Stimulated activated naive CD8-positive, alpha-beta T cell treated with anti-CD3 and anti-CD28 coated beads, Interleukin-15, Interleukin-2, amounts not matched to agents 100 U/mL and 50 U/mL, for 24 hours (primary cell): ENCODE measurements around the gene ACACB.

Experiments
- ATAC-seq: fragments of 150-1000 bp; cut with Tn5 transposase; one replicate; pipeline ENCODE4 v1.10.0; 2021
- DNase-seq: peaks from one replicate; pipeline ENCODE4 v3.0.0; 2021

The ACACB gene

DNA sequence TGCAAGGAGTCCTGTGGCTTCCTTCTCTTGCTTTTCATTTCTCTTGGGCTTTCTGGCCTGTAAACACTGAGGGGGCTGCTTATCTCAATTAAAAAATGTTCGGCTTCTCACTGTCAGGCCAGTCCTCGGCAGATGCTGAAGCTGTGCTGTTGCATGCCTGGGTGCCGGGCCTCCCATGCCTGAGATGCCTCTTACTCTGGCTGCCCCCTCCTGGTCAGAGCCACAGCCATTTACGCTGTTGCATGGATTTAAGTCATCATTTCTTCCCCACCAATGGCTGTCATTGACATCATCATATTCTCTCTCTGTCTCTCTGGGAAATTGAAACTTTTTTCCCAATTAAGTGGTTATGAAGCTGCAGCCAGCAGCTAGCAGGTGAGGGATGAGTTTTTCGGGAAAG lies 139.0 kb downstream of the ACACB start:
- no peak for DNase-seq

DNA sequence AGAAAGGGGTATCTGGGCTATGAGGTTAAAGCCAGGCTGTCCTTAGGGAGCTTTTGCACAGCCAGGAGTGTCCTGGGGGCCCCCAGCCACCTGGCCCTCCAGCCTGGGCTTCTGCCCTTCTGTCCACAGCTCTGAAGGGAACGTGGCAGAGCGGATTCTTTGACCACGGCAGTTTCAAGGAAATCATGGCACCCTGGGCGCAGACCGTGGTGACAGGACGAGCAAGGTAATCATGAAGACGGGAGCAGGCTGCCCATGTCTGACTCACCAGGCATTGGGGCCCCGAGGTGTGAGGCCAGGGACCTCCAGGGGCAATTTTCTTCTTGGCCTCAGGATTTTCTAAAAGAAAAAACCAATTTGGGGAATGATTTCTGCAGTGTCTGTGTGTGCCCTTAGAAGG lies 139.6 kb downstream of the ACACB start:
- ATAC-seq (no peak), DNase-seq (no peak)

More for the DNA sequence above, 139.0 kb downstream of the ACACB start:
- ATAC-seq, result no peak

- ATAC-seq, result no peak
- no peak for DNase-seq
Measured at GRCh38 chr12:109258201-109258600, 141.8 kb downstream of the ACACB start.

GRCh38 chr12:109258607-109259544 lies 142.5 kb downstream of the ACACB start:
- DNase-seq (no peak), ATAC-seq (no peak)

GRCh38 chr12:109259545-109259895 lies 143.1 kb downstream of the ACACB start:
- DNase-seq, result no peak
- ATAC-seq, result no peak

DNA sequence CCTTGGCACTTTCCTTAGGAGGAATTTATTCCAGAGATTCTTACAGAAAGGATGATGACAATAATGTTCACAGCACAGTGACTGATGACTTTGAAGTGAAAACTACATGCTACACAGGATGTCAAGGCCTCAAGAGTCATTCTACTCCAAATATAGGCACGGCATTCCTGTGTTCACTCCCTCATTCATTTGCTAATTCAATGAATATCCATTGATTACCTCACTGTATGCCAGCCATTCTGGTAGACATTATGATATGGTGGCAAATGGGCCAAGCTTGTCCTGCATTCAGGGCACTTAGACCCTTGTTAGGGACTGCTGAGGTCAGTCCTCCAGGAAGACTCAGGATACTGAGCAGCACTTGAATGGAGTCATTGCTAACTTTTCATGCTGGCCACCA lies 144.7 kb downstream of the ACACB start:
- no peak for ATAC-seq
- no peak for DNase-seq

DNA sequence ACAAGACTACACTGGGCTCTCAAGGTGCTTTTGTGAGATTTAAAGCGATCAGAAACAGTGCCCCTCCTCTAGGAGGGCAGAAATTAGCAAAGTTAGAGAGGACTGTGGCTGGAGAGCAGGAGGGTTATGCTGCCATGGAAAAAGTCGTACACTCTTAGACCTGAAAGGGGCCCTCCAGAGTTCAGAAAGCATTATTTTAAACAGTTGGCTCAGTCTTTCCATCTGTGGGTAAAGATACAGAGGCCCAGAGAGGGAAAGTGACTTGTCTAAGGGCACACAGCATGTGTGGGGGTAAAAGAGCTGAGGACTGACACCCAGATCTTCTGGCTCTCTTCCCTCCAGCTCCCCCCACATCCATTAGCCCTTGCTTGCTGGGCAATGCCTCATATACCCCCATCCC lies 145.6 kb downstream of the ACACB start:
- peak; percentile 51 for ATAC-seq
- no peak for DNase-seq

DNA sequence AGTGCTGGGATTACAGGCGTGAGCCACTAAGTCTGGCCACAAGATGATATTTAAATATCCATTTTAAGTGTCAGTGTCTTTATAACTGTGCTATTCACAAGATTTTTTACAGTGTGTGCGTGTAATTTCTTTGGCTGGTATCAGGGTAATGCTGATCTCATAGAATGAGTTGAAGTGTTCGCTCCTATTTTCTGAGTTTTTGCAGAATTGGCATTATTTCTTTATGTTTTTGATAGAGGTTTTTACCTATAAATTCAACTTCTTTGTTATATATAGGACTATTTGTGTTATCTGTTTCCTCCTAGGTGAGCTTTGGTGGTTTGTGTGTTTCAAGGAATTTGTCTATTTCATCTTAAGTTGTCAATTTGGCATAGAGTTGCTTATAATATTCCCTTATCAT lies 147.1 kb downstream of the ACACB start:
- no peak for ATAC-seq
- no peak for DNase-seq

- ATAC-seq (no peak), DNase-seq (peak; percentile 69)
Measured at GRCh38 chr12:109264095-109264942, 147.9 kb downstream of the ACACB start.

GRCh38 chr12:109264943-109265650 lies 148.7 kb downstream of the ACACB start:
- no peak for ATAC-seq
- no peak for DNase-seq

- DNase-seq (no peak), ATAC-seq (no peak)
Measured at GRCh38 chr12:109266106-109266879, 149.9 kb downstream of the ACACB start.

DNA sequence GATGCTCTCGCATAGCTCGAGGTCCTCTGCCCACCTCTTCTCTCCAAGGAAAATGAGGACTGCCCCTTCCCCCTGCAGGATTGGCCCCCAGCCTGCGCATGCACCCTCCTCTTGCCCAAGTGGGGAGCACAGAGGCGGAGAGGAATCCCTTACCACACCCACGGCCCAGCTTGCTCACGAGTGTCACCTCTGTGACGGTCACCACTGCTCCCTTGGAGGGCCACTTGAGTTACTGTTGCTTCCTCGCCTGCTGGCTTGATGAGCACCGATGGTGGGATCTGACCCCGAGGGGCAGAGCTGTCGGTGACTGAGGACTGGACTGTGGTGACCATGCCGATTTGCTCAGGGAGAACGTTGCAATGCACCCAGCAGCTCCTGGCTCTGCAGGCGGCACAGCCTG lies 151.0 kb downstream of the ACACB start:
- ATAC-seq, result no peak
- DNase-seq, result no peak

DNA sequence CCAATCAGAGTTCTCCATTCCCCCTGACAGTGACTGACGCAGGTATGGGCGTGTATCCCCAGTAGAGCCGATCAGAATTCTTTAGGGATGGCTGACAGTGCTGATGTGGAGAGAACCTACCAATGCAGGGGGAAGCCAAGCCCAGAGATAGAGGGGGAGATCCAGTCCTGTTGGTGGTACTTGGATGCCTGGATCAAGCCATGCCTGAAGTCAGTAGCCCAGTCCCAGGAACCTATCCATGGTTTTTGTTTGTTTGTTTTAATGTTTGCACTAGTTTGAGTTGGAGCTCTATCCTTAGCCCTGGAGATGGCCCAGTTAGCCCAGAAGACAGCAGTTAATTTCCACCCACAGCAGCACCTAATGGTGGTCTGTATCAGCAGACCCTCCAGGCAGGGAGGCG lies 152.5 kb downstream of the ACACB start:
- ATAC-seq (no peak), DNase-seq (no peak)

DNA sequence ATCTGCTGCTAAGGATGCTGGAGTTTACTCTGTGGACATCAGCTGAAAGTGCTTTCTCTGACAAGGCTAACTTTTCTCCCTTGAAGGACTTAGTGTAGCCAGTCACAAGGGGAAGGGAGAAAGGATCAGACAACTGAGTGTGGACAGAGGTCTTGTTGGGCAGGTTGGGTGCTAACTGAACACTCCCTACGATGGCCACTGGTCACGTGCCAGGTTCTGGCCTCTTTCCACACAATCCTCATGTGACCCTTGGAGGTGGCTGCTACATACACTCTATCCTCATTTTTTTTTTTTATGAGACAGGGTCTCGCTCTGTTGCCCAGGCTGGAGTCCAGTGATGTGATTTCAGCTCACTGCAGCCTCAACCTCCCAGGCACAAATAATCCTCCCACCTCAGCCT lies 153.0 kb downstream of the ACACB start:
- DNase-seq (no peak), ATAC-seq (no peak)

DNA sequence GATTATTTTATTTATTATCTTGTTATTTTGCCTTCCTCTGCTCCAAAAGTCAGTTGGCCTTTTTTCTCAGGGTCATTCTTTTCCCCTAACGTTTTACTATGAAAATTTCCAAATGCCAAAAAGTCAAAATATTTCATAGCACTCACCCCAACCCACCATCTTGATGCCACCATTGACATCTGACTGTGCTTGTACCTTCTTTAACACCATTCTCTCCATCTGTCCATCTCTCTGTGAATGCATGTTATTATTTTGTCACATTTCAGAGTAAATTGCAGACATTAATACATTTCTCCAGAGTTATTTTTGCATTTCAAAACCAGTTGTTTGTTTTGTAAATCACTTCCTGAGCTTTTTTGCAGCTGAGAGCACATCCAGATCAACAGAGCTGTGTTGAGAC lies 154.1 kb downstream of the ACACB start:
- ATAC-seq, result no peak
- no peak for DNase-seq

DNA sequence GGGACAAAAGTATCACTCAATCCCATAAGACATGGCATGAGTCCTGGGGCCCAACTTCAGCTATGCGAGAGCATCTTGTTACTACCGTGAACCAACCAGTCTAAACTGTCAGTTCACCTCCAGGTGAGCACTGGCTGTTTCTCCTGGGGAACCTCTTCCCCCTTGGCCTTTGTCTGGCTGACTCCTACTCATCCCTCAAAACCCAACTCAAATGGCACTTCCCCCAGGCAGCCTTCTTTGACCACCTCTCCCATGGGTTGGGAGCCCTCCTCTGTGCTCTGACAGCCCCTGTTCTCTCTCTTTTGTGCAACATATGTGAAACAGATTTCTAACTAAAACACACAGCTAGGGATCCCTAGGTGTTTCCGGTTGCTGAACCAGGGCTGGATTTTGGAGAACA lies 155.0 kb downstream of the ACACB start:
- DNase-seq, result no peak
- ATAC-seq, result no peak

GRCh38 chr12:109273354-109273753 lies 157.0 kb downstream of the ACACB start:
- ATAC-seq, result no peak
- no peak for DNase-seq

DNA sequence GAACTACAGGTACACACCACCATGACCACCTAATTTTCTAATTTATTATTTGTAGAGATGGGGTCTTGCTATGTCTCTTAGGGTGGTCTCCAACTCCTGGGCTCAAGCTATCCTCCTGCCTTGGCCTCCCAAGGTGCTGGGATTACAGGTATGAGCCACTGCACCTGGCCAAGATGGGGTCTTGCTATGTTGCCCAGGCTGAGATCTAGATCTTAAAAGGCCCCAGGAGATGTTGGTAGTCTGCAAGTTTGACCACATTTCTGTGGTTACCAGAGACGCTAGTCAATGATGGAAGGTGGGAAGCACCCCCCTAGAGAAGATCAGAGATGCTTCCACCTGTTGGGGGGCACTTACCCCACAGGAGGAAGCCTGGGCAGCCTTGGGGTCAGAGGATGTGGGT lies 158.0 kb downstream of the ACACB start:
- no peak for ATAC-seq
- no peak for DNase-seq

- ATAC-seq (no peak), DNase-seq (no peak)
Measured at GRCh38 chr12:109275173-109275572, 158.8 kb downstream of the ACACB start.

DNA sequence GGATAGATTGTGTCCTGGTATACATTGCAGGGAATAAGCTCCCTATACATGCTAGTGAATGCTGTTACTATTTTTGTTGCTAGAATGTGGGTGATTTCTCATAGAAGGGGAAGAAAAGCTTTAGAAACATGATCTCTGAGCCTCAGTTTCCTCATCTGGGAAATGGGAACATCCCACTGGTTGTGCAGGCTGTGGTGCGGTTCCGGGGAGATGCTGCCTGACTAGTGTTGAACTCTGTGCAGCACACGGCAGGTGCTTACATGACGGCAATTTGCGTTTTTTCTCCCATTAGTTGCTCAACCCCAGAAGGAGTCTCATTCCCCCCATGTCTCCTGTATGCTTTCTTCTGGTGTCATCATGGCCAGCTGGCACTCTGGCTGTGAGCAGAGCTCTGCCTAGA lies 159.8 kb downstream of the ACACB start:
- no peak for ATAC-seq
- DNase-seq, result no peak

GRCh38 chr12:109277255-109277898 lies 161.0 kb downstream of the ACACB start:
- DNase-seq (no peak), ATAC-seq (no peak)
